OCI-LY7 (cell line): Measurements from ENCODE around the gene KDM2A. TPM values are rescaled to one million over a fixed set of nuclear protein-coding genes. Genes with fewer than 3 reads are reported as not detected.

ENCODE experiments used
- Bru-seq: library from RNA; stranded (reverse); fragments of 400-500 nt; gene quantifications from one replicate; lab custom pipeline; 2021; lab: Mats Ljungman, UMichigan
- BruChase-seq, 2 experiments: library from RNA; stranded (reverse); fragments of 400-500 nt; gene quantifications; one replicate each; lab custom pipeline; 2021; lab: Mats Ljungman, UMichigan
- BruUV-seq: library from RNA; stranded (reverse); fragments of 400-500 nt; replicated peaks from 2 replicates; lab custom pipeline; 2021; lab: Mats Ljungman, UMichigan
- CTCF ChIA-PET: fragments of 300-600 bp; sonication (Branson Sonifier 250); formaldehyde crosslinking; loops from one replicate; lab custom pipeline; 2022; ENCODE audit warnings: antibody characterized with exemption; ENCODE audit not compliant: unreplicated experiment; lab: Charles Lee
- POLR2A ChIA-PET: fragments of 300-600 bp; sonication (Branson Sonifier 250); formaldehyde crosslinking; loops from one replicate; lab custom pipeline; 2022; ENCODE audit warnings: antibody characterized with exemption; lab: Charles Lee
- DNase-seq: peaks from one replicate; pipeline ENCODE4 v3.0.0-alpha.2; 2015; ENCODE audit warnings: low spot score
- H2AFZ ChIP-seq: fragments of 200-600 bp; sonication (generic), shearing (Covaris generic); 2 replicates; pipeline ENCODE4 v1.6.1; 2014; ENCODE audit warnings: mild to moderate bottlenecking, antibody characterized with exemption, low read length, moderate library complexity
- H3K27ac ChIP-seq: fragments of 200-600 bp; sonication (generic); 2 replicates; pipeline ENCODE4 v1.5.1; 2014; ENCODE audit warnings: mixed run types, low read depth, mild to moderate bottlenecking, moderate library complexity, low read length, inconsistent platforms; ENCODE audit not compliant: poor library complexity, severe bottlenecking
- H3K36me3 ChIP-seq: fragments of 200-600 bp; sonication (generic); 2 replicates; pipeline ENCODE4 v1.6.1; 2014; ENCODE audit warnings: mild to moderate bottlenecking, antibody characterized with exemption, low read length, moderate library complexity, mixed read lengths; ENCODE audit not compliant: insufficient read depth
- H3K4me1 ChIP-seq: fragments of 200-600 bp; sonication (generic); 2 replicates; pipeline ENCODE4 v1.5.1; 2014; ENCODE audit warnings: mild to moderate bottlenecking, low read length; ENCODE audit not compliant: insufficient read depth, poor library complexity, severe bottlenecking
- H3K4me2 ChIP-seq: fragments of 200-600 bp; sonication (generic); 2 replicates; pipeline ENCODE4 v1.6.1; 2014; ENCODE audit warnings: mild to moderate bottlenecking, low read length
- H3K4me3 ChIP-seq: fragments of 200-600 bp; sonication (generic); 2 replicates; pipeline ENCODE4 v1.5.1; 2014; ENCODE audit warnings: mild to moderate bottlenecking, low read depth, low read length; ENCODE audit not compliant: poor library complexity, severe bottlenecking
- H3K79me2 ChIP-seq: fragments of 200-600 bp; sonication (generic); 2 replicates; pipeline ENCODE4 v1.6.1; 2016; ENCODE audit warnings: low read depth, mild to moderate bottlenecking, low read length, moderate library complexity, mixed read lengths; ENCODE audit not compliant: insufficient read depth
- H3K9me2 ChIP-seq: fragments of 200-600 bp; sonication (generic); 2 replicates; pipeline ENCODE4 v1.6.1; 2016; ENCODE audit warnings: mild to moderate bottlenecking, low read length, mixed read lengths; ENCODE audit not compliant: insufficient read depth
- H3K9me3 ChIP-seq: fragments of 200-600 bp; sonication (generic); 2 replicates; pipeline ENCODE4 v1.6.1; 2014; ENCODE audit warnings: mild to moderate bottlenecking, mixed run types, low read length, mixed read lengths
- H4K20me1 ChIP-seq: fragments of 200-600 bp; sonication (generic); 2 replicates; pipeline ENCODE4 v1.6.1; 2014; ENCODE audit warnings: mild to moderate bottlenecking, antibody characterized with exemption, low read length, moderate library complexity, mixed read lengths; ENCODE audit not compliant: insufficient read depth
- EZH2phosphoT487 ChIP-seq: fragments of 200-600 bp; sonication (generic); IDR thresholded peaks from 2 replicates; pipeline ENCODE4 v1.6.1; 2018; ENCODE audit warnings: low read depth, borderline replicate concordance, mild to moderate bottlenecking, mixed run types, antibody characterized with exemption, low read length, moderate library complexity, mixed read lengths
- intact Hi-C: fragments of 100-400 bp; cut with micrococcal nuclease; formaldehyde crosslinking; loops from one replicate; pipeline ENCODE4 v1.10.0; 2022; ENCODE audit not compliant: unreplicated experiment
- long read RNA-seq: library from polyadenylated mRNA; stranded (forward); transcript quantifications from one replicate; pipeline ENCODE4 v2.0.0, GENCODE V29; 2022
- total RNA-seq, 2 experiments: library from RNA; depleted of rRNA in 1 of 2; stranded (reverse); fragments of >200 nt in 1 of 2; shearing (Covaris generic) in 1 of 2; gene quantifications; 2 replicates each; pipeline ENCODE4 v1.2.3, GENCODE V29; 2014 to 2022
- TF ChIP-seq, protein P1 (sequence below): fragments of 200-600 bp; sonication (generic); conservative IDR thresholded peaks from 2 replicates; pipeline ENCODE4 v1.5.1; 2014; ENCODE audit warnings: mild to moderate bottlenecking, antibody characterized with exemption, low read length, moderate library complexity, mixed read lengths

KDM2A gene
- total RNA-seq (2014; rRNA removed; shearing (Covaris generic)), result 25.4 and 31.7 TPM in 2 replicates
- total RNA-seq (2022), result 62.5 and 66.2 TPM in 2 replicates
- Bru-seq, nascent RNA, result percentile 84 among the genes with signal in this experiment
- BruChase-seq, experiment 1, labeled RNA remaining after a 6-hour chase, result percentile 81 among the genes with signal in this experiment
- percentile 80 among the genes with signal in this experiment for BruChase-seq, experiment 2, labeled RNA remaining after a 2-hour chase
- long read RNA-seq, partial matches to known transcripts, result 2 of 12 reads
- long read RNA-seq, other reads (novel, unspliced or antisense), result 10 of 12 reads

DNA sequence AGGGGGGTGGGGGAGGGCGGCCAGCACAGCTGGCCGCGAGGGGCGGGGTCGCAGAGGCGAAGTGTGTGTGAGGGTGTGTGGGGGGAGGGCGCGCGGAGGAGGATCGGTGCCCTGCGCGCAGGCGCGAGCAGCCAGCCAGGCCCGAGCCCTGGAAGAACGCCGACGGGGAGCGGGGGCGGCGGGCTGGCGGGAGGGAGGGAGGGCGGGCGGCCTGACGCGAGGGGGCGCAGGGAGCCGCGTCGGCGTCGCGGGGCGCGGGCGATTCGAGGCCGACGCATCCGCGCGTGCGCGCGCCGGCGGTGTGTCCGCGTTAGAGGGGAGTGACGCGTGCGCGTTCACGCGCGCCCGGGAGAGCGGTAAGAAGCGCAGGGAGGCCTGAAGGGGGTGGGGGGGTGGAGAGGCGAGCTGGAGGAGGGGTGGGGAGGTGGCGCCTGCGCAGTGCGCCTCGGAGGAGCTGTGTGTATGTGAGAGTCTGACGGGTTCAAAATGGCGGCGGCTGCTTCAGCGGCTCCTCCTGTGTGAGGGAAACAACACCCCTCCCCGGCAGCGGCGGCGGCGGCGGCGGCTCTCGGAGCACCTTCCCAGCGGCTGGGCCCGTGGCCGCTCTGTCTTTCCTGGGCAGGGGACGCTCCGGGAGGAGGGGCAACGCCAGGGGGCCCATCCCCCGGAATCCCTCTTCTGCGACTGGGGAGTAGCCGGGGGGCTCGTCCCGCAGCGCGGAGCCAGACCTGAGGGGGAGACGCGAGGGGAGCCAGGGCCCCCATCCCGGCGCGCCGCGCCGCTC lies at the start of gene KDM2A:
Gene KDM2A, plus strand, starts transcription at position 463 of the 784 bp plus-strand sequence. CDS start 2,054 bp downstream, outside the sequence.
- peaks cover 29% of the 10 kb centered on the region for H3K4me1 ChIP-seq
- peak within 1 kb of the TSS; percentile 87 for H3K4me3 ChIP-seq
- ChIA-PET CTCF (interaction anchor here (1.0 kb wide), 2 partner anchors 48 to 198 kb away, joined by 3 to 5 read pairs; no protein-coding TSS in a partner anchor), POLR2A (interaction anchor here (0.6 to 1.1 kb wide), 5 partner anchors 9 to 232 kb away, joined by 3 to 4 read pairs (median 3); no protein-coding TSS in a partner anchor)
- peak; percentile 99 for DNase-seq
- intact Hi-C loops, result loop anchor here (1.0 kb wide), 2 partner anchors 120 to 148 kb away; no protein-coding TSS in a partner anchor
- H3K79me2 ChIP-seq, result peaks cover 44% of the 10 kb centered on the region
- H3K9me2 ChIP-seq, result no peaks in the 10 kb centered on the region
- peak within 1 kb of the TSS; percentile 81 for H3K4me2 ChIP-seq
- peak within 1 kb of the TSS; percentile 68; the same call in 1 of the 2 replicates for H2AFZ ChIP-seq
- no peaks in the 10 kb centered on the region for H3K9me3 ChIP-seq
- peak within 1 kb of the TSS; percentile 91 for H3K27ac ChIP-seq
- peaks cover 25% of the 10 kb centered on the region for H3K36me3 ChIP-seq
- BruUV-seq, result no TSS peak
- no peaks in the 10 kb centered on the region; the same call in 1 of the 2 replicates for H4K20me1 ChIP-seq
- TF ChIP-seq, protein P1, sequence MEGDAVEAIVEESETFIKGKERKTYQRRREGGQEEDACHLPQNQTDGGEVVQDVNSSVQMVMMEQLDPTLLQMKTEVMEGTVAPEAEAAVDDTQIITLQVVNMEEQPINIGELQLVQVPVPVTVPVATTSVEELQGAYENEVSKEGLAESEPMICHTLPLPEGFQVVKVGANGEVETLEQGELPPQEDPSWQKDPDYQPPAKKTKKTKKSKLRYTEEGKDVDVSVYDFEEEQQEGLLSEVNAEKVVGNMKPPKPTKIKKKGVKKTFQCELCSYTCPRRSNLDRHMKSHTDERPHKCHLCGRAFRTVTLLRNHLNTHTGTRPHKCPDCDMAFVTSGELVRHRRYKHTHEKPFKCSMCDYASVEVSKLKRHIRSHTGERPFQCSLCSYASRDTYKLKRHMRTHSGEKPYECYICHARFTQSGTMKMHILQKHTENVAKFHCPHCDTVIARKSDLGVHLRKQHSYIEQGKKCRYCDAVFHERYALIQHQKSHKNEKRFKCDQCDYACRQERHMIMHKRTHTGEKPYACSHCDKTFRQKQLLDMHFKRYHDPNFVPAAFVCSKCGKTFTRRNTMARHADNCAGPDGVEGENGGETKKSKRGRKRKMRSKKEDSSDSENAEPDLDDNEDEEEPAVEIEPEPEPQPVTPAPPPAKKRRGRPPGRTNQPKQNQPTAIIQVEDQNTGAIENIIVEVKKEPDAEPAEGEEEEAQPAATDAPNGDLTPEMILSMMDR, result no peak
- no peak for TF ChIP-seq EZH2phosphoT487

DNA sequence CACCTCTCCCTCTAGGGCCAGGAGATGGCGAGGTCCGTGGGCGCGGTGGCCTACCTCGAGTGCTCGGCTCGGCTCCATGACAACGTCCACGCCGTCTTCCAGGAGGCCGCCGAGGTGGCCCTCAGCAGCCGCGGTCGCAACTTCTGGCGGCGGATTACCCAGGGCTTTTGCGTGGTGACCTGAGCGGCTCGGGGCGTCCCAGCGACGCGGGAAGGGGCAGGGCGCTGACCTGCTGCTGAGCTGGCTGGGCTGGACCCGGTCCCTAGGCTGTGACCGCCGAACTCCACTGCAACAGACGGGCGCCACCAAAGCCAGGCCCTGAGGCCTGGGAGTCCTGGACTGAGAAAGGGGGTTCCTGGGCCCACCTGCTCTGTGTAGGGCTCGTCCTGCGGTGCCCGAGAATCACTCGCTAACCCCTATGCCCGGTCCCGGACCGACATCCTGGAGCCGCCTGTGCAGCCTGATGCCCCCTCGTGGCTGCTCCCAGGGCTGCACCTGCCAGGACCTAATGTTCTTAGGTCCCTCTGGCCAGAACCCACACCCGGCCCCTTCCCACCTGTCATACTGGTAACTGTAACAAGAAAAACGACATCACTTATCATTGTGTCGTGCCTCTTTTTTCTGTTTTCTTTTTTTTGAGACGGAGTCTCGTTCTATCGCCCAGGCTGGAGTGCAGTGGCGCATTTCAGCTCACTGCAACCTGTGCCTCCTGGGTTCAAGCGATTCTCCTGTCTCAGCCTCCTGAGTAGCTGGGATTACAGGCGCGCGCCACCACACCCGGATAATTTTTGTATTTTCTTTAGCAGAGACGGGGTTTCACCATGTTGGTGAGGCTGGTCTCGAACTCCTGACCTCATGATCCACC lies 47.4 kb upstream of the KDM2A start:
- Histone ChIP-seq H3K9me2 (no peaks in the 10 kb centered on the region), H3K9me3 (no peaks in the 10 kb centered on the region), H3K4me2 (no peak overlapping the region), H2AFZ (no peak overlapping the region), H3K4me3 (no peak overlapping the region), H3K79me2 (no peaks in the 10 kb centered on the region), H3K36me3 (no peaks in the 10 kb centered on the region), H3K27ac (no peak overlapping the region), H4K20me1 (no peaks in the 10 kb centered on the region), H3K4me1 (no peaks in the 10 kb centered on the region)
- no TSS peak for BruUV-seq
- peak; percentile 71 for DNase-seq
- TF ChIP-seq EZH2phosphoT487, result no peak
- TF ChIP-seq, protein P1, result peak; percentile 80
- ChIA-PET CTCF (no interaction called here), POLR2A (no interaction called here)
- intact Hi-C loops, result loop anchor here (1.0 kb wide), 1 partner anchor 17 kb away; no protein-coding TSS in a partner anchor
